Skeletal muscle satellite cell (primary cell): ENCODE data around the gene TSHZ3.

ENCODE experiments used
- H3K27me3 ChIP-seq: 2 replicates; pipeline ENCODE4 v1.7.0; 2013; ENCODE audit warnings: low read length; ENCODE audit not compliant: control insufficient read depth, insufficient read depth
- H3K36me3 ChIP-seq: 2 replicates; pipeline ENCODE4 v1.7.0; 2013; ENCODE audit warnings: mild to moderate bottlenecking, control low read depth, low read length; ENCODE audit not compliant: insufficient read depth
- H3K4me1 ChIP-seq: 2 replicates; pipeline ENCODE4 v1.7.0; 2013; ENCODE audit warnings: low read length; ENCODE audit not compliant: control insufficient read depth, insufficient read depth
- H3K4me2 ChIP-seq: 2 replicates; pipeline ENCODE4 v1.7.0; 2013; ENCODE audit warnings: mild to moderate bottlenecking, low read length
- H3K4me3 ChIP-seq: 2 replicates; pipeline ENCODE4 v1.7.0; 2013; ENCODE audit warnings: low read length
- H3K9ac ChIP-seq: 2 replicates; pipeline ENCODE4 v1.7.0; 2013; ENCODE audit warnings: mild to moderate bottlenecking, low read depth, low read length, moderate library complexity
- H3K9me3 ChIP-seq: replicated peaks from 2 replicates; pipeline ENCODE4 v1.7.0; 2013; ENCODE audit warnings: mild to moderate bottlenecking, control low read depth, low read length

The TSHZ3 gene

GRCh38 chr19:31380854-31381253, 31.6 kb upstream of the TSHZ3 start:
- no peak overlapping the region for H3K4me2 ChIP-seq
- peaks cover 7% of the 10 kb centered on the region for H3K27me3 ChIP-seq
- no peak overlapping the region for H3K4me3 ChIP-seq
- no peaks in the 10 kb centered on the region for H3K9me3 ChIP-seq
- peaks cover 20% of the 10 kb centered on the region for H3K4me1 ChIP-seq
- H3K9ac ChIP-seq, result no peak overlapping the region
- H3K36me3 ChIP-seq, result no peaks in the 10 kb centered on the region

GRCh38 chr19:31378404-31378803, 29.2 kb upstream of the TSHZ3 start:
- Histone ChIP-seq H3K4me1 (peaks cover 20% of the 10 kb centered on the region), H3K9me3 (no peaks in the 10 kb centered on the region), H3K4me2 (peak overlapping the region; percentile 53), H3K9ac (peak overlapping the region; percentile 54), H3K4me3 (no peak overlapping the region), H3K36me3 (no peaks in the 10 kb centered on the region), H3K27me3 (peaks cover 4% of the 10 kb centered on the region)

- H3K9me3 ChIP-seq, result no peaks in the 10 kb centered on the region
- H3K4me3 ChIP-seq, result no peak overlapping the region
- no peaks in the 10 kb centered on the region for H3K36me3 ChIP-seq
- peaks cover 4% of the 10 kb centered on the region for H3K27me3 ChIP-seq
- H3K4me2 ChIP-seq, result peak overlapping the region; percentile 53
- H3K9ac ChIP-seq, result peak overlapping the region; percentile 54
- peaks cover 20% of the 10 kb centered on the region for H3K4me1 ChIP-seq
Observed at GRCh38 chr19:31377736-31378135, 28.5 kb upstream of the TSHZ3 start.

- Histone ChIP-seq H3K4me3 (no peak overlapping the region), H3K4me1 (peaks cover 3% of the 10 kb centered on the region), H3K27me3 (no peaks in the 10 kb centered on the region), H3K9me3 (no peaks in the 10 kb centered on the region), H3K4me2 (no peak overlapping the region), H3K36me3 (no peaks in the 10 kb centered on the region), H3K9ac (no peak overlapping the region)
Observed at GRCh38 chr19:31372246-31372781, 23.1 kb upstream of the TSHZ3 start.

- Histone ChIP-seq H3K9ac (no peak overlapping the region), H3K9me3 (no peaks in the 10 kb centered on the region), H3K27me3 (no peaks in the 10 kb centered on the region), H3K4me3 (no peak overlapping the region), H3K4me1 (no peaks in the 10 kb centered on the region), H3K4me2 (no peak overlapping the region), H3K36me3 (no peaks in the 10 kb centered on the region)
Observed at GRCh38 chr19:31370216-31370615, 21.0 kb upstream of the TSHZ3 start.

- no peak overlapping the region for H3K9ac ChIP-seq
- no peaks in the 10 kb centered on the region for H3K27me3 ChIP-seq
Observed at GRCh38 chr19:31364963-31365362, 15.7 kb upstream of the TSHZ3 start.

GRCh38 chr19:31361728-31362127, 12.5 kb upstream of the TSHZ3 start:
- no peak overlapping the region for H3K4me2 ChIP-seq
- H3K4me3 ChIP-seq, result no peak overlapping the region
- H3K9ac ChIP-seq, result no peak overlapping the region
- no peaks in the 10 kb centered on the region for H3K9me3 ChIP-seq
- no peaks in the 10 kb centered on the region for H3K4me1 ChIP-seq
- H3K36me3 ChIP-seq, result peaks cover 3% of the 10 kb centered on the region
- H3K27me3 ChIP-seq, result no peaks in the 10 kb centered on the region

More at GRCh38 chr19:31364963-31365362, 15.7 kb upstream of the TSHZ3 start:
- no peak overlapping the region for H3K4me3 ChIP-seq
- no peak overlapping the region for H3K4me2 ChIP-seq
- H3K4me1 ChIP-seq, result no peaks in the 10 kb centered on the region
- peaks cover 3% of the 10 kb centered on the region for H3K36me3 ChIP-seq
- H3K9me3 ChIP-seq, result no peaks in the 10 kb centered on the region

GRCh38 chr19:31357315-31357673, 8.1 kb upstream of the TSHZ3 start:
- H3K9ac ChIP-seq, result no peak overlapping the region
- no peak overlapping the region for H3K4me3 ChIP-seq
- H3K36me3 ChIP-seq, result no peaks in the 10 kb centered on the region
- no peaks in the 10 kb centered on the region for H3K27me3 ChIP-seq
- H3K4me1 ChIP-seq, result peaks cover 3% of the 10 kb centered on the region
- no peak overlapping the region for H3K4me2 ChIP-seq
- no peaks in the 10 kb centered on the region for H3K9me3 ChIP-seq

- no peaks in the 10 kb centered on the region for H3K27me3 ChIP-seq
- H3K9ac ChIP-seq, result no peak overlapping the region
- H3K4me3 ChIP-seq, result no peak overlapping the region
Observed at GRCh38 chr19:31356587-31357314, 7.5 kb upstream of the TSHZ3 start.

GRCh38 chr19:31355665-31356289, 6.5 kb upstream of the TSHZ3 start:
- Histone ChIP-seq H3K27me3 (no peaks in the 10 kb centered on the region), H3K36me3 (no peaks in the 10 kb centered on the region), H3K4me2 (no peak overlapping the region), H3K4me3 (no peak overlapping the region), H3K9ac (no peak overlapping the region), H3K9me3 (no peaks in the 10 kb centered on the region), H3K4me1 (peaks cover 11% of the 10 kb centered on the region)

More at GRCh38 chr19:31356587-31357314, 7.5 kb upstream of the TSHZ3 start:
- H3K4me2 ChIP-seq, result no peak overlapping the region
- H3K9me3 ChIP-seq, result no peaks in the 10 kb centered on the region
- H3K36me3 ChIP-seq, result no peaks in the 10 kb centered on the region
- H3K4me1 ChIP-seq, result peaks cover 9% of the 10 kb centered on the region

- Histone ChIP-seq H3K27me3 (no peaks in the 10 kb centered on the region), H3K4me2 (no peak overlapping the region), H3K4me3 (no peak overlapping the region), H3K36me3 (no peaks in the 10 kb centered on the region), H3K9ac (no peak overlapping the region), H3K4me1 (peaks cover 11% of the 10 kb centered on the region), H3K9me3 (no peaks in the 10 kb centered on the region)
Observed at GRCh38 chr19:31354799-31355664, 5.8 kb upstream of the TSHZ3 start.
